ENCODE measurements around the gene GLRA1.
"Not testable (repeated sequence)": the region's sequence is repeated elsewhere in the genome, so short reads cannot be mapped to it uniquely, and the experiment has no call there.

Gene GLRA1

DNA sequence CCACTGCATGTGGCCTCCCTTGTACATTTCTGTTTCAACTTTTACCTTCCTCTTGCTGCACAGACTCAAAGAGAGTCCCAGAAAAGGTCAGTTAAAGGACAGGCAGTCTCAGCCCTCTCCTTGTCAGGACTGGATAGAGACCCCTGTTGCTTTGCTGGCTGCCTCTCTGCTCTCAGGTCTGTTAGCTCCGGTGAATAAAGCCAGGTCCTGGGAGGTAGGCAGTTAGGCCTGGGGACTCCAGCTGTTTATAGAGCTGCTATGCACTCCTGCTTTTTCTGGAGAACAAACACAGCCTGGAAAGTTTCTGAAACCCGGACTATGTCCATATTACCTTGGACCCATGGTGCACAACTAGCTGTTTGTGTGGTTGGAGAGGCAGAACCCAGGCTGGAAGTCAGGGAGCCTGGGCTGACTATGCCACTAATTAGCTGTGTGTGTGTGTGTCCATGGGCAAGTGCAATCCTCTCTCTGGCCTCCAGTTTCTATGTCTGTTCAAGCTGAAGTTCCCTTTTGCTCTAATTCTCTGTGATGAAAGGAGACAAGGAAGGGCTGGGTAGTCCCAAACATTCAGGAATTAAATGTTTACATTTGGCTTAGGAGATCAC is 42.9 kb downstream of the GLRA1 start:
- Mint-ChIP-seq H3K27ac (no peak overlapping the region), H3K36me3 (ENCODE audit: low read depth) (no peaks in the 10 kb centered on the region), H3K4me3 (no peak overlapping the region), H3K4me1 (ENCODE audit: low read depth) (no peaks in the 10 kb centered on the region), H3K9me3 (peaks cover 11% of the 10 kb centered on the region), H3K27me3 (no peaks in the 10 kb centered on the region)

- H3K27ac Mint-ChIP-seq, result no peak overlapping the region
- no peaks in the 10 kb centered on the region for H3K4me1 Mint-ChIP-seq (ENCODE audit: low read depth)
- H3K36me3 Mint-ChIP-seq (ENCODE audit: low read depth), result no peaks in the 10 kb centered on the region
- H3K4me3 Mint-ChIP-seq, result no peak overlapping the region
- no peaks in the 10 kb centered on the region for H3K27me3 Mint-ChIP-seq
- peaks cover 18% of the 10 kb centered on the region for H3K9me3 Mint-ChIP-seq
Observed at GRCh38 chr5:151880324-151880723, 44.3 kb downstream of the GLRA1 start.

- Mint-ChIP-seq H3K27me3 (no peaks in the 10 kb centered on the region), H3K36me3 (ENCODE audit: low read depth) (no peaks in the 10 kb centered on the region), H3K9me3 (peaks cover 18% of the 10 kb centered on the region), H3K27ac (no peak overlapping the region), H3K4me1 (ENCODE audit: low read depth) (no peaks in the 10 kb centered on the region), H3K4me3 (no peak overlapping the region)
Observed at GRCh38 chr5:151873701-151874100, 51.0 kb downstream of the GLRA1 start.

DNA sequence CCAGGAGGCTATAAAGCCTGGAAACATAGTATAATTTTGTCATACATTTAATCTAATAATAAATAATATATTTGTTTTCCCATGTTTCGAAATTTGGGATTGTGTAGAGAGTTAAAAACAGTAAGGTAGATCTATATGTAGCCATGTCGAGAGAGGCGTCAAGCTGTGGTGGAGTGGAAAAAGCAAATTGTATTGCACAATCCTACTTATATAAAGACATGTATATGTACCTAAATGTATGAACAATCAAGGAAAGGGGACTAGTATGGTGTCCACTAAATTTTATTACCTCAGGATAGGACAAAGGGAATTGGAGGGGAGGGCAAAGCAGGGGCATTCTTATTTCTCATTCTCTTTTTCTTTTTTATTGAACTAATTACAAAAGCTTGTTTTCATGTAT is 52.0 kb downstream of the GLRA1 start:
- Mint-ChIP-seq H3K27me3 (no peaks in the 10 kb centered on the region), H3K4me1 (ENCODE audit: low read depth) (no peaks in the 10 kb centered on the region), H3K27ac (no peak overlapping the region), H3K9me3 (peaks cover 13% of the 10 kb centered on the region), H3K36me3 (ENCODE audit: low read depth) (no peaks in the 10 kb centered on the region), H3K4me3 (no peak overlapping the region)

DNA sequence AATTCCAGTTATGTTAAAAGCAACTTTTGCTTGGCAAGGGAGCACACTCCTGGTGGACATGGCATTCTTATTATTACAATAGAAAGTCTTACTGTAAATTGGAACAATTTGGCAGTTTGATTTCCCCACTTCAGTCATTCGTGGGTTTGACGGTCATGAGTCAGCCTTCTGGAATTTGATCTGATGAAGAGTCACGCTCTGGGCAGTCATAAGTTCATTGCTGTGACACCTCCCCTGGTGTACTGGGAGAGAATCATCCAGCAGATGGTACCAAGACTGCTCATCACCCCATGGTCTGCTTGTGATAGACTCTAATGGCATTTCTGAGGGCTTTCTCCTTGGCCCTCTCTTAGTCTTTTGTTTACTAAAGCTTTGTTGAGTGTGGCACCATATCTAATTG is 53.8 kb downstream of the GLRA1 start:
- Mint-ChIP-seq H3K4me1 (ENCODE audit: low read depth) (no peaks in the 10 kb centered on the region), H3K9me3 (no peaks in the 10 kb centered on the region), H3K4me3 (no peak overlapping the region), H3K27me3 (no peaks in the 10 kb centered on the region), H3K36me3 (ENCODE audit: low read depth) (no peaks in the 10 kb centered on the region), H3K27ac (no peak overlapping the region)

- Mint-ChIP-seq H3K36me3 (ENCODE audit: low read depth) (no peaks in the 10 kb centered on the region), H3K4me1 (ENCODE audit: low read depth) (no peaks in the 10 kb centered on the region), H3K27me3 (no peaks in the 10 kb centered on the region), H3K4me3 (no peak overlapping the region), H3K9me3 (no peaks in the 10 kb centered on the region), H3K27ac (no peak overlapping the region)
Observed at GRCh38 chr5:151870271-151870670, 54.4 kb downstream of the GLRA1 start.

DNA sequence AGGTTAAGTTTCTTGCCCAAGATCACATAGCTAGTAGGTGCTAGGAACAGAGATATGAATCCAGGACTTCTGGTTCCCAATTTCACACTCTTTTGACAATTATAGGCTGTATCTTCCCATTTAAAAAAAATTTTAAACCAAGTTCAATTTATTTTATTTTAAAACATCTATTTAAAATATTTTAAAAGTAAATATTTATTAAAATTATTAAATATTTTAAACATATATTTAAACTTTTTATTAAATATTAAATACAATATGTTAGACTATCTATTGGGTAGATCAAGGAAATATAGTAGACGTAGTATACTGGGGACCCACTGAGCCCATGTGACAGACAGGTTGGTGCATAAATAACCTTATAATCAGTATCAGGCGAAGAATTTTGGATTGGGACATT is 54.8 kb downstream of the GLRA1 start:
- Mint-ChIP-seq H3K4me3 (no peak overlapping the region), H3K36me3 (ENCODE audit: low read depth) (no peaks in the 10 kb centered on the region), H3K9me3 (no peaks in the 10 kb centered on the region), H3K27me3 (no peaks in the 10 kb centered on the region), H3K4me1 (ENCODE audit: low read depth) (no peaks in the 10 kb centered on the region), H3K27ac (no peak overlapping the region)

- Mint-ChIP-seq H3K4me3 (no peak overlapping the region), H3K36me3 (ENCODE audit: low read depth) (no peaks in the 10 kb centered on the region), H3K4me1 (ENCODE audit: low read depth) (no peaks in the 10 kb centered on the region), H3K27me3 (no peaks in the 10 kb centered on the region), H3K27ac (no peak overlapping the region), H3K9me3 (no peaks in the 10 kb centered on the region)
Observed at GRCh38 chr5:151868451-151868850, 56.2 kb downstream of the GLRA1 start.

- Mint-ChIP-seq H3K27me3 (no peaks in the 10 kb centered on the region), H3K27ac (no peak overlapping the region), H3K36me3 (ENCODE audit: low read depth) (no peaks in the 10 kb centered on the region), H3K4me1 (ENCODE audit: low read depth) (no peaks in the 10 kb centered on the region), H3K4me3 (no peak overlapping the region), H3K9me3 (no peaks in the 10 kb centered on the region)
Observed at GRCh38 chr5:151864061-151864748, 60.4 kb downstream of the GLRA1 start.

GRCh38 chr5:151863566-151863965 is 61.1 kb downstream of the GLRA1 start:
- no peaks in the 10 kb centered on the region for H3K27me3 Mint-ChIP-seq
- H3K4me3 Mint-ChIP-seq, result no peak overlapping the region
- no peaks in the 10 kb centered on the region for H3K4me1 Mint-ChIP-seq (ENCODE audit: low read depth)
- no peaks in the 10 kb centered on the region for H3K36me3 Mint-ChIP-seq (ENCODE audit: low read depth)
- no peak overlapping the region for H3K27ac Mint-ChIP-seq
- no peaks in the 10 kb centered on the region for H3K9me3 Mint-ChIP-seq

DNA sequence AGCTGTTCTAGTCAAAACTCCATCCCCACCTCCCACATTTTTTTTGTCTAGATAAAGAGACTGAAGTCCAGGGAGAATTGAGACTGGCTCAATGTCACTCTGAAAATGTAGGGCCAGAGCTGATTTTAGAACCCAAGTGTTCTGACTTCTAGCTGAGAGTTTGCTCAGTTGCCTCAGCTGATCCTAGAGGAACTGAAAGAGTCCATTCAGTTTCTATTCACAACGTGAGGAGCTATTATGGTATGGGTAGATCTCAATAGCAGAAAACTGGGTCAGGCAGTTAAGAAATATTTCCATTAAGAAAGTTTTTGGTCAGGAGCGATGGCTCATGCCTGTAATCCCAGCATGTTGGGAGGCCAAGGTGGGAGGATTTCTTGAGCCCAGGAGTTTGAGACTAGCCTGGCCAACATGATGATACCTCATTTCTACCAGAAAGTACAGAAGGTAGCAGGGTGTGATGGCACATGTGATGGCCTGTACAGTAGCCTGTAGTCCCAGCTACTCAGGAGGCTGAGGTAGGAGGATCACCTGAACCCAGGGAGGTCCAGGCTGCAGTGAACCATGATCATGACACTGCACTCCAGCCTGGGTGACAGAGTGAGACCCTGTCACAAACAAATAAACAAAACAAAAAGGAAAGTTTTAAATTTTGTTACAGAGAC is 61.7 kb downstream of the GLRA1 start:
- no peaks in the 10 kb centered on the region for H3K4me1 Mint-ChIP-seq (ENCODE audit: low read depth)
- H3K36me3 Mint-ChIP-seq (ENCODE audit: low read depth), result no peaks in the 10 kb centered on the region
- no peaks in the 10 kb centered on the region for H3K9me3 Mint-ChIP-seq
- no peak overlapping the region for H3K4me3 Mint-ChIP-seq
- H3K27ac Mint-ChIP-seq, result no peak overlapping the region
- H3K27me3 Mint-ChIP-seq, result no peaks in the 10 kb centered on the region

GRCh38 chr5:151860867-151861266 is 63.8 kb downstream of the GLRA1 start:
- H3K27me3 Mint-ChIP-seq; H3K4me3 Mint-ChIP-seq; H3K27ac Mint-ChIP-seq; H3K9me3 Mint-ChIP-seq; H3K4me1 Mint-ChIP-seq (ENCODE audit: low read depth); H3K36me3 Mint-ChIP-seq (ENCODE audit: low read depth): not testable (repeated sequence)

GRCh38 chr5:151856861-151857260 is 67.8 kb downstream of the GLRA1 start:
- no peaks in the 10 kb centered on the region for H3K27me3 Mint-ChIP-seq
- no peaks in the 10 kb centered on the region for H3K4me1 Mint-ChIP-seq (ENCODE audit: low read depth)
- no peak overlapping the region for H3K27ac Mint-ChIP-seq
- no peaks in the 10 kb centered on the region for H3K36me3 Mint-ChIP-seq (ENCODE audit: low read depth)
- no peaks in the 10 kb centered on the region for H3K9me3 Mint-ChIP-seq
- no peak overlapping the region for H3K4me3 Mint-ChIP-seq

DNA sequence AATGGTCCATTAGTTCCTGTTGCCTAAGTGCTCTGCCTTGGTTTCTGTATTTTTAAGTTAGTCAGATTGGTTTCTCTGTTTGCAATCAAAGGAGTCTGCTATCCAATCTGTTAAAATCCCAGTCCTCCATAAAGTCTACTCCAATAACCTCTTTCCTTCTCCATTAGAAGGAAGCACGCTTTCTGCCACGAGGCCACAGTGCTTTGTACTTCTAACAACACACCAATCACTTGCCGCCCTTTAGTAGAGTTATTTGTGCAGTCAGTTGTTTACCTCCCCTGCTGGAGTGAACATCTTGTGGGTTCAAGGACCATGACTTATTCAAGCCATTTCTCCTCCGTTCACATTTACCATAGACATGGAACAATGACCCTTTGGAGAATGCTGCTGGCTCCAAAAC is 69.0 kb downstream of the GLRA1 start:
- Mint-ChIP-seq H3K4me3 (no peak overlapping the region), H3K27ac (no peak overlapping the region), H3K9me3 (no peaks in the 10 kb centered on the region), H3K36me3 (ENCODE audit: low read depth) (no peaks in the 10 kb centered on the region), H3K27me3 (no peaks in the 10 kb centered on the region), H3K4me1 (ENCODE audit: low read depth) (no peaks in the 10 kb centered on the region)

- no peaks in the 10 kb centered on the region for H3K9me3 Mint-ChIP-seq
- H3K27me3 Mint-ChIP-seq, result no peaks in the 10 kb centered on the region
- H3K4me1 Mint-ChIP-seq (ENCODE audit: low read depth), result no peaks in the 10 kb centered on the region
Observed at GRCh38 chr5:151847871-151848270, 76.8 kb downstream of the GLRA1 start.

DNA sequence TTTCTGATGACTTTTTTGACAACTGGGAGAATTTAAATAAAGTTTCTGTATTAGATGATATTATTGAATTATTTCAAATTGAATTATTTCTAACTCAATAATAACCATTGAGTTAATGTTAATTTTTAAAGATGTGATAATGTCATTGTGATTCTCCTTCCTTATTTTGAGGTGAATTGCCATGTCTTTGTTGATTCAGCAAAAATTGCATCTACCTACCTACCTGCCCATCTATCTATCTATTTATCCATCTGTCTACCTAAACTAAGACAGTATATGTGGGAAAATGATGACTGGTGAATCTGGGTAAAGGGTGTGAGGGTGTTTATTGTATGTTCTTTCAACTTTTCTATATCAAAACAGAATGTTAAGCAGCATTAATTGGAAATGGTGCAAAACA is 77.9 kb downstream of the GLRA1 start:
- Mint-ChIP-seq H3K36me3 (ENCODE audit: low read depth) (no peaks in the 10 kb centered on the region), H3K27ac (no peak overlapping the region), H3K27me3 (no peaks in the 10 kb centered on the region), H3K4me3 (no peak overlapping the region), H3K9me3 (no peaks in the 10 kb centered on the region), H3K4me1 (ENCODE audit: low read depth) (no peaks in the 10 kb centered on the region)

More at GRCh38 chr5:151847871-151848270, 76.8 kb downstream of the GLRA1 start:
- Mint-ChIP-seq H3K36me3 (ENCODE audit: low read depth) (no peaks in the 10 kb centered on the region), H3K27ac (no peak overlapping the region), H3K4me3 (no peak overlapping the region)
